A673 (cell line): Measurements from ENCODE around the gene CDK19.

Experiments
- EZH2 ChIP-seq: fragments of 200-600 bp; sonication (generic); IDR thresholded peaks from 2 replicates; pipeline ENCODE4 v1.6.1; 2017; ENCODE audit warnings: borderline replicate concordance, low read depth, mild to moderate bottlenecking, mixed read lengths, antibody characterized with exemption, low read length; ENCODE audit not compliant: poor library complexity, severe bottlenecking
- TF ChIP-seq, protein P1 (sequence below): fragments of 300-800, 200-600 bp; sonication (generic); conservative IDR thresholded peaks from 2 replicates; pipeline ENCODE4 v1.5.1; 2017; ENCODE audit warnings: low read depth, mild to moderate bottlenecking, antibody characterized with exemption, low read length, moderate library complexity, mixed read lengths

DNA sequence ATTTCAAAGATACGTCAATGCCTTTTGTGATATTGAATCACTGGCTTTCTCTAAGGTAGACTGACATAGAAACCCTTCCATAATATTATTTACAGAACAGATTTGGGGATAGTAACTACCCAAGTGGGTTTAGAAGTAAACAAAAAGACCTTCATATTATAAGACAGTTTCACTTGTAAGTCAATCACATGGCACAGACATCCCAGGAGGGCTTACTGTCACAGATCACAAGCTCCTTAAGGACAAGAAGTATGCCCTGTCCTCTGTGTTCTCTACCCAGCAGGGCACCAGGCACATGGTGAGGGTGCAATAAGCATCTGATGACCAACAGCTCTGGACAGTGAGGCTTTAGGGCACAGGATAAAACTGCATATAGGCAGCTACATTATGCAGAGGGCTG lies 203.0 kb downstream of the CDK19 start:
- TF ChIP-seq, protein P1, sequence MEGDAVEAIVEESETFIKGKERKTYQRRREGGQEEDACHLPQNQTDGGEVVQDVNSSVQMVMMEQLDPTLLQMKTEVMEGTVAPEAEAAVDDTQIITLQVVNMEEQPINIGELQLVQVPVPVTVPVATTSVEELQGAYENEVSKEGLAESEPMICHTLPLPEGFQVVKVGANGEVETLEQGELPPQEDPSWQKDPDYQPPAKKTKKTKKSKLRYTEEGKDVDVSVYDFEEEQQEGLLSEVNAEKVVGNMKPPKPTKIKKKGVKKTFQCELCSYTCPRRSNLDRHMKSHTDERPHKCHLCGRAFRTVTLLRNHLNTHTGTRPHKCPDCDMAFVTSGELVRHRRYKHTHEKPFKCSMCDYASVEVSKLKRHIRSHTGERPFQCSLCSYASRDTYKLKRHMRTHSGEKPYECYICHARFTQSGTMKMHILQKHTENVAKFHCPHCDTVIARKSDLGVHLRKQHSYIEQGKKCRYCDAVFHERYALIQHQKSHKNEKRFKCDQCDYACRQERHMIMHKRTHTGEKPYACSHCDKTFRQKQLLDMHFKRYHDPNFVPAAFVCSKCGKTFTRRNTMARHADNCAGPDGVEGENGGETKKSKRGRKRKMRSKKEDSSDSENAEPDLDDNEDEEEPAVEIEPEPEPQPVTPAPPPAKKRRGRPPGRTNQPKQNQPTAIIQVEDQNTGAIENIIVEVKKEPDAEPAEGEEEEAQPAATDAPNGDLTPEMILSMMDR = no peak
- no peak for TF ChIP-seq EZH2
